WTC11 (cell line): ENCODE data around the gene TACC2. TPM values are rescaled to one million over a fixed set of nuclear protein-coding genes. Genes with fewer than 3 reads are reported as not detected.

Experiments used
- ATAC-seq: fragments of 200-7000 bp; cut with Tn5 transposase; 2 replicates; pipeline ENCODE4 v1.10.0; 2021; ENCODE audit warnings: mild to moderate bottlenecking, moderate library complexity
- CTCF ChIA-PET: fragments of 300-600 bp; sonication (Branson Sonifier 250); formaldehyde crosslinking; loops from one replicate; lab custom pipeline; 2021; ENCODE audit warnings: antibody characterized with exemption; lab: Charles Lee
- POLR2A ChIA-PET: fragments of 350-600 bp; sonication (Branson Sonifier 250); formaldehyde crosslinking; loops from one replicate; lab custom pipeline; 2021; ENCODE audit warnings: antibody characterized with exemption; lab: Charles Lee
- DNase-seq: peaks from one replicate; pipeline ENCODE4 v3.0.0; 2021; ENCODE audit warnings: low spot score
- H3K27ac Mint-ChIP-seq: 2 replicates; pipeline ENCODE4 v1.8.0; 2021; ENCODE audit warnings: mixed read lengths
- H3K27me3 Mint-ChIP-seq: 2 replicates; pipeline ENCODE4 v1.8.0; 2021; ENCODE audit warnings: low read depth, mild to moderate bottlenecking, moderate library complexity, mixed read lengths
- H3K36me3 Mint-ChIP-seq: 2 replicates; pipeline ENCODE4 v1.8.0; 2021; ENCODE audit warnings: mixed read lengths
- H3K4me1 Mint-ChIP-seq: 2 replicates; pipeline ENCODE4 v1.8.0; 2022; ENCODE audit warnings: mixed read lengths
- H3K4me3 Mint-ChIP-seq: 2 replicates; pipeline ENCODE4 v1.8.0; 2021; ENCODE audit warnings: mild to moderate bottlenecking, moderate library complexity, mixed read lengths
- H3K9me3 Mint-ChIP-seq: 2 replicates; pipeline ENCODE4 v1.8.0; 2021; ENCODE audit warnings: mixed read lengths
- ATF3 ChIP-seq: sonication (generic); formaldehyde crosslinking; conservative IDR thresholded peaks from 2 replicates; pipeline ENCODE4 v1.8.1; 2022; ENCODE audit warnings: mild to moderate bottlenecking, missing genetic modification reagents
- CREB1 ChIP-seq: sonication (generic); formaldehyde crosslinking; IDR thresholded peaks from 2 replicates; pipeline ENCODE4 v1.8.0; 2023; ENCODE audit warnings: mild to moderate bottlenecking, missing genetic modification reagents
- E2F5 ChIP-seq: sonication (generic); formaldehyde crosslinking; IDR thresholded peaks from 2 replicates; pipeline ENCODE4 v1.8.1; 2022; ENCODE audit warnings: mild to moderate bottlenecking, moderate library complexity, missing genetic modification reagents
- EMX1 ChIP-seq: fragments of 250-450 bp; sonication (Bioruptor Pico); IDR thresholded peaks from 2 replicates; pipeline ENCODE4 v1.8.0; 2021; ENCODE audit warnings: mild to moderate bottlenecking
- FOXJ3 ChIP-seq: sonication (generic); formaldehyde crosslinking; IDR thresholded peaks from 2 replicates; pipeline ENCODE4 v1.9.0; 2021; ENCODE audit warnings: missing genetic modification reagents, mild to moderate bottlenecking, borderline replicate concordance
- FOXP1 ChIP-seq: sonication (generic); formaldehyde crosslinking; IDR thresholded peaks from 2 replicates; pipeline ENCODE4 v1.8.0; 2022; ENCODE audit warnings: missing genetic modification reagents, mild to moderate bottlenecking, moderate library complexity, borderline replicate concordance
- GRHL2 ChIP-seq: fragments of 250-450 bp; sonication (Bioruptor Pico); IDR thresholded peaks from 2 replicates; pipeline ENCODE4 v1.8.0; 2022; ENCODE audit warnings: mild to moderate bottlenecking, moderate library complexity; ENCODE audit not compliant: insufficient replicate concordance, severe bottlenecking
- MAX ChIP-seq: sonication (generic); formaldehyde crosslinking; IDR thresholded peaks from 2 replicates; pipeline ENCODE4 v1.8.0; 2022; ENCODE audit warnings: mild to moderate bottlenecking, missing genetic modification reagents
- MYBL2 ChIP-seq: sonication (generic); formaldehyde crosslinking; IDR thresholded peaks from 2 replicates; pipeline ENCODE4 v1.8.1; 2023; ENCODE audit warnings: mild to moderate bottlenecking, moderate library complexity, missing genetic modification reagents
- NFE2L1 ChIP-seq: sonication (generic); formaldehyde crosslinking; IDR thresholded peaks from 2 replicates; pipeline ENCODE4 v1.8.1; 2023; ENCODE audit warnings: missing genetic modification reagents
- NFYB ChIP-seq: sonication (generic); formaldehyde crosslinking; conservative IDR thresholded peaks from 2 replicates; pipeline ENCODE4 v1.8.0; 2022; ENCODE audit warnings: low read depth, missing genetic modification reagents
- SMAD3 ChIP-seq: sonication (generic); formaldehyde crosslinking; IDR thresholded peaks from 2 replicates; pipeline ENCODE4 v1.8.0; 2022; ENCODE audit warnings: missing genetic modification reagents, mild to moderate bottlenecking, borderline replicate concordance
- SOX15 ChIP-seq: fragments of 250-450 bp; sonication (Bioruptor Pico); IDR thresholded peaks from 2 replicates; pipeline ENCODE4 v1.9.0; 2021; ENCODE audit warnings: mild to moderate bottlenecking
- SP1 ChIP-seq: sonication (generic); formaldehyde crosslinking; conservative IDR thresholded peaks from 2 replicates; pipeline ENCODE4 v1.8.1; 2022; ENCODE audit warnings: missing genetic modification reagents
- TEAD1 ChIP-seq: sonication (generic); formaldehyde crosslinking; IDR thresholded peaks from 2 replicates; pipeline ENCODE4 v1.8.0; 2022; ENCODE audit warnings: mild to moderate bottlenecking, missing genetic modification reagents
- ZBTB21 ChIP-seq: sonication (generic); formaldehyde crosslinking; IDR thresholded peaks from 2 replicates; pipeline ENCODE4 v1.8.1; 2023; ENCODE audit warnings: mild to moderate bottlenecking, missing genetic modification reagents, borderline replicate concordance
- ZNF138 ChIP-seq: sonication (generic); formaldehyde crosslinking; conservative IDR thresholded peaks from 2 replicates; pipeline ENCODE4 v1.8.1; 2022; ENCODE audit warnings: mild to moderate bottlenecking, moderate library complexity, missing genetic modification reagents
- ZNF232 ChIP-seq: sonication (generic); formaldehyde crosslinking; IDR thresholded peaks from 2 replicates; pipeline ENCODE4 v1.8.0; 2022; ENCODE audit warnings: mild to moderate bottlenecking, missing genetic modification reagents
- ZNF416 ChIP-seq: fragments of 250-450 bp; sonication (Bioruptor Pico); IDR thresholded peaks from 2 replicates; pipeline ENCODE4 v1.9.0; 2021; ENCODE audit warnings: mild to moderate bottlenecking, inconsistent platforms
- total RNA-seq: library from RNA; stranded (reverse); gene quantifications from 3 replicates; pipeline ENCODE4 v1.2.3, GENCODE V29; 2021
- TF ChIP-seq, protein P1 (sequence below): sonication (generic); formaldehyde crosslinking; IDR thresholded peaks from 2 replicates; pipeline ENCODE4 v1.8.1; 2022; ENCODE audit warnings: missing genetic modification reagents, borderline replicate concordance
- TF ChIP-seq, protein P2 (sequence below): fragments of 250-450 bp; sonication (Bioruptor Pico); IDR thresholded peaks from 2 replicates; pipeline ENCODE4 v1.9.0; 2021; ENCODE audit warnings: mild to moderate bottlenecking
- TF ChIP-seq, protein P3 (sequence below): sonication (generic); formaldehyde crosslinking; IDR thresholded peaks from 2 replicates; pipeline ENCODE4 v1.8.0; 2022; ENCODE audit warnings: mild to moderate bottlenecking, missing genetic modification reagents
- TF ChIP-seq, protein P4 (sequence below): sonication (generic); formaldehyde crosslinking; IDR thresholded peaks from 2 replicates; pipeline ENCODE4 v1.8.0; 2023; ENCODE audit warnings: missing genetic modification reagents, mild to moderate bottlenecking, borderline replicate concordance
- TF ChIP-seq, protein P5 (sequence below): sonication (generic); formaldehyde crosslinking; IDR thresholded peaks from 2 replicates; pipeline ENCODE4 v1.8.1; 2022; ENCODE audit warnings: low read depth, mild to moderate bottlenecking, moderate library complexity, missing genetic modification reagents, borderline replicate concordance

TACC2 gene
- total RNA-seq, 1 experiment from 2014 or later = 28.9 TPM

DNA sequence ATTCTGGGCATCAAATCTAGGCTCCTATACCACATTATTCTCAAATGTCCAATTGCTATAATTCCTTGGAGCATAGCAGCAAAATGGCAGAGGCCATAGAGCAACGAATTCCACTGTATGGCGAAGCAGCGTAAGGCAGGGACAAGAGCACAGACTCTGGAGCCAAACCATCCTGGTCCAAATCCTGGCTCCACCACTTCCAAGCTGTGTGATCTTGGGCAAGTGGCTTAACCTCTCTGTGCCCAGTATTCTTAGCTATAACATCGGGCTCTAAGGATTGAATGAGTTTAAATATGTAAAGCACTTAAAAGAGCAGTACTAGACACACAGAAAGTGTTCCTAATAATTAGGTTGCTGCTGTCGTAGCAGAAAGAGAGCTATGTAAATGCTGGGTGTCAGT is 56.2 kb downstream of the TACC2 start (continued):
- TF ChIP-seq ZBTB21 (CRISPR knock-in tag) (no peak), ZNF138 (no peak), SMAD3 (CRISPR knock-in tag) (no peak), ZNF232 (CRISPR knock-in tag) (no peak), FOXP1 (CRISPR knock-in tag) (no peak)
- TF ChIP-seq, protein P1, sequence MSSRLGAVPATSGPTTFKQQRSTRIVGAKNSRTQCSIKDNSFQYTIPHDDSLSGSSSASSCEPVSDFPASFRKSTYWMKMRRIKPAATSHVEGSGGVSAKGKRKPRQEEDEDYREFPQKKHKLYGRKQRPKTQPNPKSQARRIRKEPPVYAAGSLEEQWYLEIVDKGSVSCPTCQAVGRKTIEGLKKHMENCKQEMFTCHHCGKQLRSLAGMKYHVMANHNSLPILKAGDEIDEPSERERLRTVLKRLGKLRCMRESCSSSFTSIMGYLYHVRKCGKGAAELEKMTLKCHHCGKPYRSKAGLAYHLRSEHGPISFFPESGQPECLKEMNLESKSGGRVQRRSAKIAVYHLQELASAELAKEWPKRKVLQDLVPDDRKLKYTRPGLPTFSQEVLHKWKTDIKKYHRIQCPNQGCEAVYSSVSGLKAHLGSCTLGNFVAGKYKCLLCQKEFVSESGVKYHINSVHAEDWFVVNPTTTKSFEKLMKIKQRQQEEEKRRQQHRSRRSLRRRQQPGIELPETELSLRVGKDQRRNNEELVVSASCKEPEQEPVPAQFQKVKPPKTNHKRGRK (CRISPR knock-in tag) = no peak

DNA sequence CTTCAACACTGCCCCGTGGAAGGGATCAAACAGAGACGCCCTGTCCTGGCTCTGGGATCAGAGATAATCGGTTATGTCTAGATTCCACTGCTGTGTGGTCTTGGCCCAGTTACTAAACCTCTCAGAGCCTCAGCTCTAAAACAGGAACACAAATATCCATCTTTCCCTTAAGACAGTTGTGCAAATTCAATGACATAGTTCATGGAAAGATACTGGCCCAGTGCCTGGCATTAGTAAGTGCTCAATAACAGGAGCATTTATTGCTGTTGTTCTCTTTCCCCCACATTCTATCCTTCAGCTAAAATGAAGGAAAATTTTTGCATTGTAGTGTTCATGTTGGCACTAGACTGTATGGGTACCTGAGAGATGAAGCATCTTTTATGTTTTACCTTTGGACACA is 58.6 kb downstream of the TACC2 start:
- DNase-seq = no peak
- ChIA-PET POLR2A (no interaction called here), CTCF (no interaction called here)
- H3K27ac Mint-ChIP-seq = no peak overlapping the region
- no peak overlapping the region for H3K4me3 Mint-ChIP-seq
- H3K27me3 Mint-ChIP-seq = no peaks in the 10 kb centered on the region
- H3K4me1 Mint-ChIP-seq = peaks cover 37% of the 10 kb centered on the region
- H3K9me3 Mint-ChIP-seq = no peaks in the 10 kb centered on the region
- TF ChIP-seq EMX1 (CRISPR knock-in tag) (no peak), E2F5 (CRISPR knock-in tag) (no peak), NFE2L1 (no peak), MAX (CRISPR knock-in tag) (no peak), MYBL2 (CRISPR knock-in tag) (no peak), ATF3 (CRISPR knock-in tag) (no peak), SOX15 (CRISPR knock-in tag) (no peak), FOXP1 (CRISPR knock-in tag) (no peak), NFYB (CRISPR knock-in tag) (no peak), SMAD3 (CRISPR knock-in tag) (no peak), GRHL2 (CRISPR knock-in tag) (no peak), CREB1 (CRISPR knock-in tag) (no peak), FOXJ3 (CRISPR knock-in tag) (no peak)
- TF ChIP-seq, protein P2, sequence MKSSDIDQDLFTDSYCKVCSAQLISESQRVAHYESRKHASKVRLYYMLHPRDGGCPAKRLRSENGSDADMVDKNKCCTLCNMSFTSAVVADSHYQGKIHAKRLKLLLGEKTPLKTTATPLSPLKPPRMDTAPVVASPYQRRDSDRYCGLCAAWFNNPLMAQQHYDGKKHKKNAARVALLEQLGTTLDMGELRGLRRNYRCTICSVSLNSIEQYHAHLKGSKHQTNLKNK (CRISPR knock-in tag) = no peak
- TF ChIP-seq, protein P3, sequence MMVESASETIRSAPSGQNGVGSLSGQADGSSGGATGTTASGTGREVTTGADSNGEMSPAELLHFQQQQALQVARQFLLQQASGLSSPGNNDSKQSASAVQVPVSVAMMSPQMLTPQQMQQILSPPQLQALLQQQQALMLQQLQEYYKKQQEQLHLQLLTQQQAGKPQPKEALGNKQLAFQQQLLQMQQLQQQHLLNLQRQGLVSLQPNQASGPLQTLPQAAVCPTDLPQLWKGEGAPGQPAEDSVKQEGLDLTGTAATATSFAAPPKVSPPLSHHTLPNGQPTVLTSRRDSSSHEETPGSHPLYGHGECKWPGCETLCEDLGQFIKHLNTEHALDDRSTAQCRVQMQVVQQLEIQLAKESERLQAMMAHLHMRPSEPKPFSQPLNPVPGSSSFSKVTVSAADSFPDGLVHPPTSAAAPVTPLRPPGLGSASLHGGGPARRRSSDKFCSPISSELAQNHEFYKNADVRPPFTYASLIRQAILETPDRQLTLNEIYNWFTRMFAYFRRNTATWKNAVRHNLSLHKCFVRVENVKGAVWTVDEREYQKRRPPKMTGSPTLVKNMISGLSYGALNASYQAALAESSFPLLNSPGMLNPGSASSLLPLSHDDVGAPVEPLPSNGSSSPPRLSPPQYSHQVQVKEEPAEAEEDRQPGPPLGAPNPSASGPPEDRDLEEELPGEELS (CRISPR knock-in tag) = no peak
- TF ChIP-seq, all 79 proteins: peak for 0
- ATAC-seq = no peak
- no peaks in the 10 kb centered on the region for H3K36me3 Mint-ChIP-seq

DNA sequence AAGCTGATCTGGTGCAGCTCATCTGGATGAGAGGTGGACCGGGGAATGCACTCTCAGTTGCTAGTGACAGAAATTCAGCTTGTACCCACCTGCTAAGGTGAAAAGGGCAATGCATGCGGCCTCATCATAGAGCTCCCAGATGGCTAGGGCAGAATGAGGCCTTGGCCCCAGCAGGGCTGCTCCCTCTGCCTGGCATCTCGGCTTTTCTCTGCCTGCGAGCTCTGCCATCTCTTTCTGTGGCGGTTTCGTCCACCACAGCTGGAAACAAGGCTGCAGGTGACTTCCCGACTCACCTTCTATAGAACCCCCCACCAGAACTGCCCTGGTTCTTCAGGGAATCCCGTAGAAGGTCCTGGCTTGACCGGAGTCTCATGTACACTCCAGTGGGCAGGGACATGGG is 60.1 kb downstream of the TACC2 start:
- no peaks in the 10 kb centered on the region for H3K9me3 Mint-ChIP-seq
- no peaks in the 10 kb centered on the region for H3K36me3 Mint-ChIP-seq
- ChIA-PET CTCF (interaction anchor here (0.8 kb wide), 1 partner anchor 114 kb away, joined by 3 read pairs; no protein-coding TSS in a partner anchor), POLR2A (no interaction called here)
- ATAC-seq (no peak), DNase-seq (no peak)
- H3K27me3 Mint-ChIP-seq = no peaks in the 10 kb centered on the region; the same call in 1 of the 2 replicates
- no peak overlapping the region for H3K4me3 Mint-ChIP-seq
- H3K27ac Mint-ChIP-seq = no peak overlapping the region
- H3K4me1 Mint-ChIP-seq = peaks cover 34% of the 10 kb centered on the region
- TF ChIP-seq SP1 (CRISPR knock-in tag) (no peak), ZNF416 (CRISPR knock-in tag) (no peak), TEAD1 (CRISPR knock-in tag) (no peak)
- TF ChIP-seq, protein P4, sequence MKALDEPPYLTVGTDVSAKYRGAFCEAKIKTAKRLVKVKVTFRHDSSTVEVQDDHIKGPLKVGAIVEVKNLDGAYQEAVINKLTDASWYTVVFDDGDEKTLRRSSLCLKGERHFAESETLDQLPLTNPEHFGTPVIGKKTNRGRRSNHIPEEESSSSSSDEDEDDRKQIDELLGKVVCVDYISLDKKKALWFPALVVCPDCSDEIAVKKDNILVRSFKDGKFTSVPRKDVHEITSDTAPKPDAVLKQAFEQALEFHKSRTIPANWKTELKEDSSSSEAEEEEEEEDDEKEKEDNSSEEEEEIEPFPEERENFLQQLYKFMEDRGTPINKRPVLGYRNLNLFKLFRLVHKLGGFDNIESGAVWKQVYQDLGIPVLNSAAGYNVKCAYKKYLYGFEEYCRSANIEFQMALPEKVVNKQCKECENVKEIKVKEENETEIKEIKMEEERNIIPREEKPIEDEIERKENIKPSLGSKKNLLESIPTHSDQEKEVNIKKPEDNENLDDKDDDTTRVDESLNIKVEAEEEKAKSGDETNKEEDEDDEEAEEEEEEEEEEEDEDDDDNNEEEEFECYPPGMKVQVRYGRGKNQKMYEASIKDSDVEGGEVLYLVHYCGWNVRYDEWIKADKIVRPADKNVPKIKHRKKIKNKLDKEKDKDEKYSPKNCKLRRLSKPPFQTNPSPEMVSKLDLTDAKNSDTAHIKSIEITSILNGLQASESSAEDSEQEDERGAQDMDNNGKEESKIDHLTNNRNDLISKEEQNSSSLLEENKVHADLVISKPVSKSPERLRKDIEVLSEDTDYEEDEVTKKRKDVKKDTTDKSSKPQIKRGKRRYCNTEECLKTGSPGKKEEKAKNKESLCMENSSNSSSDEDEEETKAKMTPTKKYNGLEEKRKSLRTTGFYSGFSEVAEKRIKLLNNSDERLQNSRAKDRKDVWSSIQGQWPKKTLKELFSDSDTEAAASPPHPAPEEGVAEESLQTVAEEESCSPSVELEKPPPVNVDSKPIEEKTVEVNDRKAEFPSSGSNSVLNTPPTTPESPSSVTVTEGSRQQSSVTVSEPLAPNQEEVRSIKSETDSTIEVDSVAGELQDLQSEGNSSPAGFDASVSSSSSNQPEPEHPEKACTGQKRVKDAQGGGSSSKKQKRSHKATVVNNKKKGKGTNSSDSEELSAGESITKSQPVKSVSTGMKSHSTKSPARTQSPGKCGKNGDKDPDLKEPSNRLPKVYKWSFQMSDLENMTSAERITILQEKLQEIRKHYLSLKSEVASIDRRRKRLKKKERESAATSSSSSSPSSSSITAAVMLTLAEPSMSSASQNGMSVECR (CRISPR knock-in tag) = no peak
- TF ChIP-seq, protein P5, sequence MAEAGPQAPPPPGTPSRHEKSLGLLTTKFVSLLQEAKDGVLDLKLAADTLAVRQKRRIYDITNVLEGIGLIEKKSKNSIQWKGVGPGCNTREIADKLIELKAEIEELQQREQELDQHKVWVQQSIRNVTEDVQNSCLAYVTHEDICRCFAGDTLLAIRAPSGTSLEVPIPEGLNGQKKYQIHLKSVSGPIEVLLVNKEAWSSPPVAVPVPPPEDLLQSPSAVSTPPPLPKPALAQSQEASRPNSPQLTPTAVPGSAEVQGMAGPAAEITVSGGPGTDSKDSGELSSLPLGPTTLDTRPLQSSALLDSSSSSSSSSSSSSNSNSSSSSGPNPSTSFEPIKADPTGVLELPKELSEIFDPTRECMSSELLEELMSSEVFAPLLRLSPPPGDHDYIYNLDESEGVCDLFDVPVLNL (CRISPR knock-in tag) = no peak
